ENCODE results near the gene WDCP. TPM values are rescaled to one million over a fixed set of nuclear protein-coding genes. Genes with fewer than 3 reads are reported as not detected.
"Not testable (repeated sequence)": the region's sequence is repeated elsewhere in the genome, so short reads cannot be mapped to it uniquely, and the experiment has no call there.

The WDCP gene
- total RNA-seq, 4 donors from 2014 or later: 5.9 to 18.2 (median 12.1) TPM

DNA sequence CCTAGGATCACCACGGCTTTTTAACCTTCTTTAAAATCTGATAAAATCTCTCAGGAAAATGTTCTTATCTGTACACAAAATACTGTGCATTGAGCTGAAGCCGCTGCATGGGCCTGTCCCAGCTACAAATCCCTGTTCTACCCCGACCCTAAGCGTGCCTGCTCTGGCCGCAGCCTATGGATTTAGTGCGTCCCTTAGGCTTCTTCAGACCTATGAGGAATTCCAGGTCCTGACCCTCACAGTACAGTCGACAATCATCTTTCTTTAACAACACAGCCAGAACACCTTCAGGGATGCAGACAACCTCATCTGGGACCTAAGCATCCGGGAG is 477 bp upstream of the WDCP start:
- intact Hi-C loops (cut with DNase I; ENCODE audit: low total_unique reads): no loop called here
- DNase-seq: no peak
- no peak for TF ChIP-seq POLR2A (IDR thresholded peaks at IDR 0.05)
- TF ChIP-seq, protein P1, sequence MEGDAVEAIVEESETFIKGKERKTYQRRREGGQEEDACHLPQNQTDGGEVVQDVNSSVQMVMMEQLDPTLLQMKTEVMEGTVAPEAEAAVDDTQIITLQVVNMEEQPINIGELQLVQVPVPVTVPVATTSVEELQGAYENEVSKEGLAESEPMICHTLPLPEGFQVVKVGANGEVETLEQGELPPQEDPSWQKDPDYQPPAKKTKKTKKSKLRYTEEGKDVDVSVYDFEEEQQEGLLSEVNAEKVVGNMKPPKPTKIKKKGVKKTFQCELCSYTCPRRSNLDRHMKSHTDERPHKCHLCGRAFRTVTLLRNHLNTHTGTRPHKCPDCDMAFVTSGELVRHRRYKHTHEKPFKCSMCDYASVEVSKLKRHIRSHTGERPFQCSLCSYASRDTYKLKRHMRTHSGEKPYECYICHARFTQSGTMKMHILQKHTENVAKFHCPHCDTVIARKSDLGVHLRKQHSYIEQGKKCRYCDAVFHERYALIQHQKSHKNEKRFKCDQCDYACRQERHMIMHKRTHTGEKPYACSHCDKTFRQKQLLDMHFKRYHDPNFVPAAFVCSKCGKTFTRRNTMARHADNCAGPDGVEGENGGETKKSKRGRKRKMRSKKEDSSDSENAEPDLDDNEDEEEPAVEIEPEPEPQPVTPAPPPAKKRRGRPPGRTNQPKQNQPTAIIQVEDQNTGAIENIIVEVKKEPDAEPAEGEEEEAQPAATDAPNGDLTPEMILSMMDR (IDR thresholded peaks at IDR 0.05): no peak
- Histone ChIP-seq H3K4me1 (peaks cover 0 to 3% of the 10 kb centered on the region in 2 donors), H3K9me3 (no peaks in the 10 kb centered on the region), H3K27ac (peak overlapping the region in 1 of 2 donors; percentile 75), H3K36me3 (no peaks in the 10 kb centered on the region), H3K4me3 (peak overlapping the region; percentile 8 to 87), H3K27me3 (no peaks in the 10 kb centered on the region)

DNA sequence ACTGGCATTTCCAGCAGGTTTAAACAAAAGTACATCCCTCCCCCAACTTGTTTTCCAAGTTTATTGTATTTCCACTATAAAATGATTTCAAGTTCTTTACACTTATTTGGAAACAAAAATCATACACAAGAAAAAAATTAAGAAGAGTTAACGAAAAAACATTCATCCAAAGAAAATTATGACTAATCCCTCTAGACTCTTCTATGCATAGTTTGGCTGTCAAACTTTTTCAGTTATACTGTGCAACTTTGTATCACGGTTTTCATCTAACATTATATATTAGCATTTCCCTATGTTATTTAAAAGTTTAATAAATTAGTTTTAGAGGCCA is 627 bp downstream of the WDCP start:
- DNase-seq: no peak
- Histone ChIP-seq H3K9me3 (no peaks in the 10 kb centered on the region), H3K27ac (peak overlapping the region in 1 of 2 donors; percentile 75), H3K27me3 (no peaks in the 10 kb centered on the region), H3K4me1 (peaks cover 0 to 3% of the 10 kb centered on the region in 2 donors), H3K4me3 (peak overlapping the region; percentile 63 to 87), H3K36me3 (no peaks in the 10 kb centered on the region)
- no peak for TF ChIP-seq POLR2A (IDR thresholded peaks at IDR 0.05)
- TF ChIP-seq, protein P1 (IDR thresholded peaks at IDR 0.05): no peak
- intact Hi-C loops (cut with DNase I; ENCODE audit: low total_unique reads): no loop called here

DNA sequence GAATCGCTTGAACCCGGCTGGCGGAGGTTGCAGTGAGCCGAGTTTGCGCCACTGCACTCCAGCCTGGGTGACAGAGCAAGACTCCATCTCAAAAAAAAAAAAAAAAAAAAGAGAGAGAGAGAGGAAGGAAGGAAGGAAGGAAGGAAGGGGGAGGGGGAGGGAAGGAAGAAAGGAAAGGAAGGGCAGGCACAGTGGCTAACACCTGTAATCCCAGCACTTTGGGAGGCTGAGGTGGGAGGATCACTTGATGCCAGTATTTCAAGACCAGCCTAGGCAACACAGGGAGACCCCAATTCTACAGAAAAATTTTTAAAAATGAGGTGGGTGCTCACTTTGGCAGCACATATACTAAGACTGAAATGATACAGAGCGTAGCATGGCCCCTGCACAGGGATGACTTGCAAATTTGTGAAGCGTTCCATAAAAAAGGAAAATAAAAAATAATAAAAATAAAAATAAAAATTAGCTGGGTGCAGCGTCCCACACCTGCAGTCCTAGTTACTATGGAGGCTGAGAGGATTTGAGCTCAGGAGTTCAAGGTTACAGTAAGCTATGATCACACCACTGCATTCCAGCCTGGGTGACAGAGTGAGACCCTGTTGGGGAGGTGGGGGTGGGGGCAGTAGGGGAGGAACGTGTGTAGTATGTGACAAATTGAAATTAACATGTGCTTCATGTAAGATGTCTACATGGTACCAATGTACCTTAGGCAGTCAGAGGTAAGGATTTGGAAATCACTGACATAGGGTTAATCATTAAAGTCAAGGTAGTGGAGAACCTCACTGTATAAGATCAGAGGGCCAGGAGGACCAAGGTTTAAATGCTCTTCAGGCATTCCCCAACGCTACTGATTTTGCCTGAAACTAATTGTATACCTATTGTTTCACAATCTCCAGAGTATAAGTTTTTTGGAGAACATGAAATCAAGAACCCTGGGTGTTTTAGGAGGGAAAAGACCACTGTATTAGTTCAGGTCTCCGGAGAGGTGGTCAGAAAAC is 1.4 kb downstream of the WDCP start:
- no peaks in the 10 kb centered on the region for H3K27me3 ChIP-seq
- peak overlapping the region in 1 of 2 donors; percentile 63 for H3K4me3 ChIP-seq
- no peak overlapping the region for H3K27ac ChIP-seq
- no peak for DNase-seq
- H3K9me3 ChIP-seq: no peaks in the 10 kb centered on the region
- TF ChIP-seq POLR2A (IDR thresholded peaks at IDR 0.05): no peak
- TF ChIP-seq, protein P1 (IDR thresholded peaks at IDR 0.05): no peak
- intact Hi-C loops (cut with DNase I; ENCODE audit: low total_unique reads): no loop called here
- H3K36me3 ChIP-seq: no peaks in the 10 kb centered on the region
- H3K4me1 ChIP-seq: peaks cover 0 to 3% of the 10 kb centered on the region in 2 donors

DNA sequence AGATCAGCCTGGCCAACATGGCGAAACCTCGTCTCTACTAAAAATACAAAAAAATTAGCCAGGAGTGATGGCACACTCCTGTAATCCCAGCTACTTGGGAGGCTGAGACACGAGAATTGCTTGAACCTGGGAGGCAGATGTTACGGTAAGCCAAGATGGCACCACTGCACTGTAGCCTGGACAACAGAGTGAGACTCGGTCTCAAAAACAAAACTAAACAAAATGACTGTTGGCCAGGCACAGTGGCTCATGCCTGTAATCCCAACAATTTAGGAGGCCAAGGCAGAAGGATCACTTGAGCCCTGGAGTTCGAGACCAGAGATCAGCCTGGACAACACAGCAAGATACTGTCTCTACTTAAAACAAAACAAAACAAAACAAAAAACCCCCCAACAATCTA is 4.1 kb downstream of the WDCP start:
- H3K36me3 ChIP-seq; H3K27ac ChIP-seq; intact Hi-C loops (cut with DNase I; ENCODE audit: low total_unique reads); H3K4me1 ChIP-seq; DNase-seq; H3K27me3 ChIP-seq; H3K9me3 ChIP-seq; H3K4me3 ChIP-seq: not testable (repeated sequence)

DNA sequence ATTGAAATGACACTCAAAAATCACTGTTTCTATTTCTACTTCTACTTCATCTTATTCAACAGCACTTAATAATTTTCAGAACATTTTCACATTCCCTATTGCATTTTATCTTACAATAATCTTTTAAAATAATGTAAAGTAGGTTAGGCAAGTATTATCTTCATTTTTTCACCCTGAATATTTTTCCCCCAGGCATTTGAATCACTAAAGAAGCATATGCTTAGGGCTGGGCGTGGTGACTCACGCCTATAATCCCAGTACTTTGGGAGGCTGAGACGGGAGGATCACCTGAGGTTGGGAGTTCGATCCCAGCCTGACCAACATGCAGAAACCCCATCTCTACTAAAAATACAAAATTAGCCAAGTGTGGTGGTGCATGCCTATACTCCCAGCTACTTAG is 6.7 kb downstream of the WDCP start:
- no peak overlapping the region for H3K4me3 ChIP-seq
- no peak for DNase-seq
- no peaks in the 10 kb centered on the region for H3K27me3 ChIP-seq
- H3K4me1 ChIP-seq: no peaks in the 10 kb centered on the region
- TF ChIP-seq, protein P1 (IDR thresholded peaks at IDR 0.05): no peak
- no peak for TF ChIP-seq POLR2A (IDR thresholded peaks at IDR 0.05)
- H3K27ac ChIP-seq: no peak overlapping the region
- H3K36me3 ChIP-seq: no peaks in the 10 kb centered on the region
- intact Hi-C loops (cut with DNase I; ENCODE audit: low total_unique reads): no loop called here
- H3K9me3 ChIP-seq: no peaks in the 10 kb centered on the region

Data from uterus (tissue), 4 donors.